PC-9 (cell line): ENCODE data around the gene PRPS1. TPM values are rescaled to one million over a fixed set of nuclear protein-coding genes. Genes with fewer than 3 reads are reported as not detected.

Experiments used
- BruUV-seq: library from RNA; stranded (reverse); fragments of 400-500 nt; replicated peaks from 2 replicates; lab custom pipeline; 2021; lab: Mats Ljungman, UMichigan
- CTCF ChIA-PET: fragments of 300-600 bp; sonication (Branson Sonifier 250); formaldehyde crosslinking; loops from one replicate; lab custom pipeline; 2022; ENCODE audit warnings: antibody characterized with exemption; lab: Charles Lee
- POLR2A ChIA-PET: fragments of 300-600 bp; sonication (Branson Sonifier 250); formaldehyde crosslinking; loops from one replicate; lab custom pipeline; 2022; ENCODE audit warnings: antibody characterized with exemption; ENCODE audit not compliant: unreplicated experiment; lab: Charles Lee
- DNase-seq, 2 experiments: peaks; one replicate each; pipeline versions ENCODE4 v3.0.0 to v3.0.0-alpha.2; 2015 to 2022; ENCODE audit warnings: mixed read lengths in 1 of 2
- H2AFZ ChIP-seq: fragments of 200-600 bp; sonication (generic); 2 replicates; pipeline ENCODE4 v1.8.1; 2017; ENCODE audit warnings: antibody characterized with exemption
- H3F3A ChIP-seq: fragments of 200-600 bp; sonication (generic); 2 replicates; pipeline ENCODE4 v1.8.1; 2017; ENCODE audit warnings: antibody characterized with exemption, mild to moderate bottlenecking, low read depth; ENCODE audit not compliant: insufficient read depth
- H3K27ac ChIP-seq: fragments of 200-600 bp; sonication (generic); 2 replicates; pipeline ENCODE4 v1.6.1; 2016; ENCODE audit warnings: mixed run types
- H3K27me3 ChIP-seq: fragments of 200-600 bp; sonication (generic); 2 replicates; pipeline ENCODE4 v1.6.1; 2016; ENCODE audit warnings: low read depth, mixed run types; ENCODE audit not compliant: insufficient read depth
- H3K36me3 ChIP-seq: fragments of 200-600 bp; sonication (generic); 2 replicates; pipeline ENCODE4 v1.6.1; 2016; ENCODE audit warnings: low read depth, mixed run types
- H3K4me1 ChIP-seq: fragments of 200-600 bp; sonication (generic); replicated peaks from 2 replicates; pipeline ENCODE4 v1.6.1; 2016; ENCODE audit warnings: mixed run types; ENCODE audit not compliant: insufficient read depth
- H3K4me2 ChIP-seq: fragments of 200-600 bp; sonication (generic); 2 replicates; pipeline ENCODE4 v1.6.1; 2017; ENCODE audit warnings: mixed run types
- H3K4me3 ChIP-seq: fragments of 200-600 bp; sonication (generic); 2 replicates; pipeline ENCODE4 v1.6.1; 2016; ENCODE audit warnings: mixed run types
- H3K79me2 ChIP-seq: fragments of 200-600 bp; sonication (generic); 2 replicates; pipeline ENCODE4 v1.6.1; 2017; ENCODE audit warnings: low read depth, mixed run types
- H3K9me2 ChIP-seq: fragments of 200-600 bp; sonication (generic); 2 replicates; pipeline ENCODE4 v1.8.1; 2017; ENCODE audit warnings: mild to moderate bottlenecking; ENCODE audit not compliant: insufficient read depth
- H3K9me3 ChIP-seq: fragments of 200-600 bp; sonication (generic); 2 replicates; pipeline ENCODE4 v1.8.1; 2016; ENCODE audit warnings: low read depth; ENCODE audit not compliant: insufficient read depth
- H4K20me1 ChIP-seq: fragments of 200-600 bp; sonication (generic); 2 replicates; pipeline ENCODE4 v1.8.1; 2017; ENCODE audit not compliant: insufficient read depth
- EZH2 ChIP-seq: fragments of 200-600 bp; sonication (generic); IDR thresholded peaks from 2 replicates; pipeline ENCODE4 v1.8.0; 2017; ENCODE audit warnings: antibody characterized with exemption, low read depth
- intact Hi-C: fragments of 100-400 bp; cut with micrococcal nuclease; formaldehyde crosslinking; loops from one replicate; pipeline ENCODE4 v1.10.0; 2022; ENCODE audit not compliant: unreplicated experiment
- total RNA-seq: library from RNA; stranded (reverse); gene quantifications from 2 replicates; pipeline ENCODE4 v1.2.3, GENCODE V29; 2021
- TF ChIP-seq, protein P1 (sequence below): fragments of 200-600 bp; sonication (generic); conservative IDR thresholded peaks from 2 replicates; pipeline ENCODE4 v1.6.1; 2017; ENCODE audit warnings: mixed run types, antibody characterized with exemption, mild to moderate bottlenecking, moderate library complexity

PRPS1 gene
- total RNA-seq, 1 experiment from 2014 or later, result 67.4 TPM

DNA sequence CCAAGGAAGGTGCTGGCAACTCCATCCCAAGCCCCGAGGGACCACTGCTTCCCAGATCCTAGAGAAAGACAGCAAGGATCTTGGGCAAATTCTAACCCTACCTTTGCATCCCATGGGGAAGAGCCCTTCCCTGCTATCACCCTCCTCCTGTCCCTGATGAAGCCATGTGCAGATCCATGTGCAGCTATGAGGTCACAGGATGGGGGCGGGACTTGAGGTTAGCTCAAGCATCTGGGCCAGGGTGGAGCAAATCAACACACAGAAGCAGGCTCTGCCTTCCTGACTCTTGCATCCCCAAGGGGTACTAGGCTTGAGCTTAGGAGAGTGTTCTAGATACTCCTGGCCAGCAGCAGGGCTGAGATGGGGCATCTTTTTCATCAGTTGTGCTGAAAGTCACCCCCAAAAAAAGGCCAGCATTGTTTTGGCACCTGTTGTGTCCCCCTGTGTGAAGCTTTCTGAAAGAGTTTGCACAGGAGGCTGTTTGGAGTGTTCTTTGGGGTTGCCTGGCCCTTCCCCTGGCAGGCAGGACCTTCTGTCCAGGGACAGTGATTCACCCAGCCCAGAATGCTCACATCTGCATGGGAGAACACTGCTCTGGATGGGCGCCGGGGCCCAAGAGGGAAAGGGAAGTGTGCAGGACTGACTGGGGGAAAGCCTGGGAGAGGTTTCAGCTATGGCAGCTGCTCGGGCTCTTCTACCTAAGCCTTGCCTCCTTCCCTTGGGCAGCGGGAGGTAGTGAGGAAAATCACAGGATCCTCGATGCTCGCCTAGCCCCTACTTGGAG, 50.8 kb downstream of the PRPS1 start:
- BruUV-seq, result no TSS peak
- Histone ChIP-seq H3K4me1 (peaks cover 37% of the 10 kb centered on the region), H3K4me3 (no peak overlapping the region), H3K9me3 (no peaks in the 10 kb centered on the region), H3F3A (peaks cover 17% of the 10 kb centered on the region), H3K27me3 (no peaks in the 10 kb centered on the region), H4K20me1 (no peaks in the 10 kb centered on the region), H3K36me3 (no peaks in the 10 kb centered on the region), H3K79me2 (peaks cover 19% of the 10 kb centered on the region), H2AFZ (no peak overlapping the region), H3K4me2 (no peak overlapping the region), H3K27ac (no peak overlapping the region), H3K9me2 (no peaks in the 10 kb centered on the region)
- intact Hi-C loops, result no loop called here
- DNase-seq, result peak in 1 of 2 experiments; percentile 32
- no peak for TF ChIP-seq EZH2
- ChIA-PET POLR2A (interaction anchor here (1.0 kb wide), 1 partner anchor 37 kb away, joined by 7 read pairs; no protein-coding TSS in a partner anchor), CTCF (interaction anchor here (1.3 kb wide), 1 partner anchor 97 kb away, joined by 3 read pairs; the partner anchor contains the start of gene TSC22D3)

DNA sequence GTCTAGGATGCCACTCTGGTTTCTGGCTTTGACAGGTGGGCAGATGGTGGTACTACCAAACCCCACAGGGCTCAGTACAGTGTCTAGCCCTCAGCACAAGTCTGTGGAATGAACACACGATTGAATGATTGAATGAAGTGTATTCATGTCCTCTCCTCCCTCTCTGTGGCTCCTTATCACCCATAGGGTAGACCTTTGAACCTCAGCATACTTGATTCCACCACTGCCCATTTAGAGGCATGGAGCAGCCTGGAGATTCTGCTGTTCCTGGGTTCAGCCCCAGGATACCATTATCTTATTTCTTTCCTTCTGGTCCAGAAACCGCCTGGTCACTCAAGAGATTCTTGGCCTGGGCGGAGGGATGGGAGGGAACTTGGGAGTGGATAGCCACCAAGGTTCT, 53.9 kb downstream of the PRPS1 start:
- Histone ChIP-seq H3K4me1 (peaks cover 47% of the 10 kb centered on the region), H3F3A (peaks cover 16% of the 10 kb centered on the region; the same call in 1 of the 2 replicates), H3K79me2 (no peaks in the 10 kb centered on the region), H2AFZ (no peak overlapping the region), H3K9me2 (no peaks in the 10 kb centered on the region), H3K36me3 (no peaks in the 10 kb centered on the region), H3K27me3 (no peaks in the 10 kb centered on the region), H3K27ac (no peak overlapping the region), H4K20me1 (no peaks in the 10 kb centered on the region), H3K4me3 (no peak overlapping the region), H3K4me2 (no peak overlapping the region), H3K9me3 (no peaks in the 10 kb centered on the region)
- peak in 1 of 2 experiments; percentile 21 for DNase-seq
- intact Hi-C loops, result no loop called here
- CTCF ChIA-PET, result no interaction called here
- no TSS peak for BruUV-seq
- POLR2A ChIA-PET, result no interaction called here
- no peak for TF ChIP-seq EZH2
- TF ChIP-seq, protein P1, sequence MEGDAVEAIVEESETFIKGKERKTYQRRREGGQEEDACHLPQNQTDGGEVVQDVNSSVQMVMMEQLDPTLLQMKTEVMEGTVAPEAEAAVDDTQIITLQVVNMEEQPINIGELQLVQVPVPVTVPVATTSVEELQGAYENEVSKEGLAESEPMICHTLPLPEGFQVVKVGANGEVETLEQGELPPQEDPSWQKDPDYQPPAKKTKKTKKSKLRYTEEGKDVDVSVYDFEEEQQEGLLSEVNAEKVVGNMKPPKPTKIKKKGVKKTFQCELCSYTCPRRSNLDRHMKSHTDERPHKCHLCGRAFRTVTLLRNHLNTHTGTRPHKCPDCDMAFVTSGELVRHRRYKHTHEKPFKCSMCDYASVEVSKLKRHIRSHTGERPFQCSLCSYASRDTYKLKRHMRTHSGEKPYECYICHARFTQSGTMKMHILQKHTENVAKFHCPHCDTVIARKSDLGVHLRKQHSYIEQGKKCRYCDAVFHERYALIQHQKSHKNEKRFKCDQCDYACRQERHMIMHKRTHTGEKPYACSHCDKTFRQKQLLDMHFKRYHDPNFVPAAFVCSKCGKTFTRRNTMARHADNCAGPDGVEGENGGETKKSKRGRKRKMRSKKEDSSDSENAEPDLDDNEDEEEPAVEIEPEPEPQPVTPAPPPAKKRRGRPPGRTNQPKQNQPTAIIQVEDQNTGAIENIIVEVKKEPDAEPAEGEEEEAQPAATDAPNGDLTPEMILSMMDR, result no peak

DNA sequence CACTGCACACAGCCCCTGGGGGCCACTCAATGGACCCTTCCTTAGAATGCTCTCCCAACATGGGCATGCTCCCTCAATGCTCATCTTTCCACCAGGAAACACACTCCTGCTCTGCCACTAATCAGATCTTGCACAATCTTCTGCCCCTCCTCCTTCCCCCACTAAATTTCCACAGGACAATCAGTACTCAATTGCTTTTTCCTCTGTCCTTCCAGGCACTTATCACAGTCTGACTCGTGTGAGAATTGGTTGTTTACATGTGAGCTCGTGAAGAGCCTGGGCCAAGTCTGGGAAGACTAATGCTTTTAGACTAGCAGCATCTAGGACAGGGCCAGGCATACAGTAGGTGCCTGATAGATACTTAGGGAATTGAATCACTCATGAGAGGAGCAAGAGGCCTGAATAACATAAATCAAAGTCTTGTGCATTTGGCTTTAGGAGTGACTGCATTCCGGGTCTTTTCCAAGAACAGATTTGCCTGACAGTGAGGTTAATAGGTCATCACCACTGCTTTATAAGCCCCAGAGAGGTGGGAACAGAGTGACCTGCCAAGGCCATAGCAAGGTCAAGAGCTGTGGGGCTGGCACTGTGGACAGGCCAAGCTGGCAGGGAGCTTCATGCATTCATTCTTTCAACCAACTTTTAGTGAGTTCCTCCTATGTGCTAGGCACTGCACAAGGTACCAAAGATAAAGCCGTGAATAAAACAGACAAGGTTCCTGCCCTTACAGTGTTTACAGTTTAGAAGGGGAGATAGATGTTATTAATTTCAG, 55.0 kb downstream of the PRPS1 start:
- ChIA-PET CTCF (no interaction called here), POLR2A (no interaction called here)
- no peaks in the 10 kb centered on the region for H4K20me1 ChIP-seq
- H3K79me2 ChIP-seq, result no peaks in the 10 kb centered on the region
- no peak overlapping the region for H3K27ac ChIP-seq
- TF ChIP-seq, protein P1, result no peak
- TF ChIP-seq EZH2, result no peak
- H3K9me3 ChIP-seq, result no peaks in the 10 kb centered on the region
- H3K36me3 ChIP-seq, result no peaks in the 10 kb centered on the region
- BruUV-seq, result no TSS peak
- intact Hi-C loops, result no loop called here
- peaks cover 47% of the 10 kb centered on the region for H3K4me1 ChIP-seq
- H3K27me3 ChIP-seq, result no peaks in the 10 kb centered on the region
- no peaks in the 10 kb centered on the region for H3K9me2 ChIP-seq
- peak in 1 of 2 experiments; percentile 33 for DNase-seq
- H2AFZ ChIP-seq, result no peak overlapping the region
- no peak overlapping the region for H3K4me2 ChIP-seq
- peaks cover 9% of the 10 kb centered on the region; the same call in 1 of the 2 replicates for H3F3A ChIP-seq
- no peak overlapping the region for H3K4me3 ChIP-seq
